ENCODE results near the gene PIP4K2A.

The PIP4K2A gene

GRCh38 chr10:22669163-22669711 lies 45.1 kb downstream of the PIP4K2A start:
- in situ Hi-C loops (cut with MboI; ENCODE audit: low sequenced_read_pairs): no loop called here

- in situ Hi-C loops (cut with MboI; ENCODE audit: low sequenced_read_pairs): no loop called here
Measured at GRCh38 chr10:22667093-22667480, 47.3 kb downstream of the PIP4K2A start.

GRCh38 chr10:22666287-22667092 lies 47.9 kb downstream of the PIP4K2A start:
- in situ Hi-C loops (cut with MboI; ENCODE audit: low sequenced_read_pairs): no loop called here

GRCh38 chr10:22665329-22665728 lies 49.0 kb downstream of the PIP4K2A start:
- in situ Hi-C loops (cut with MboI; ENCODE audit: low sequenced_read_pairs): no loop called here

GRCh38 chr10:22662733-22663330 lies 51.5 kb downstream of the PIP4K2A start:
- in situ Hi-C loops (cut with MboI; ENCODE audit: low sequenced_read_pairs): no loop called here

GRCh38 chr10:22659866-22660265 lies 54.5 kb downstream of the PIP4K2A start:
- in situ Hi-C loops (cut with MboI; ENCODE audit: low sequenced_read_pairs): no loop called here

GRCh38 chr10:22658745-22659410 lies 55.5 kb downstream of the PIP4K2A start:
- in situ Hi-C loops (cut with MboI; ENCODE audit: low sequenced_read_pairs): no loop called here

- in situ Hi-C loops (cut with MboI; ENCODE audit: low sequenced_read_pairs): no loop called here
Measured at GRCh38 chr10:22657566-22658225, 56.7 kb downstream of the PIP4K2A start.

GRCh38 chr10:22657024-22657423 lies 57.4 kb downstream of the PIP4K2A start:
- in situ Hi-C loops (cut with MboI; ENCODE audit: low sequenced_read_pairs): no loop called here

GRCh38 chr10:22656036-22656435 lies 58.3 kb downstream of the PIP4K2A start:
- in situ Hi-C loops (cut with MboI; ENCODE audit: low sequenced_read_pairs): no loop called here

GRCh38 chr10:22655312-22655981 lies 58.9 kb downstream of the PIP4K2A start:
- in situ Hi-C loops (cut with MboI; ENCODE audit: low sequenced_read_pairs): no loop called here

- in situ Hi-C loops (cut with MboI; ENCODE audit: low sequenced_read_pairs): no loop called here
Measured at GRCh38 chr10:22652988-22653481, 61.3 kb downstream of the PIP4K2A start.

- in situ Hi-C loops (cut with MboI; ENCODE audit: low sequenced_read_pairs): no loop called here
Measured at GRCh38 chr10:22651276-22651980, 63.0 kb downstream of the PIP4K2A start.

- in situ Hi-C loops (cut with MboI; ENCODE audit: low sequenced_read_pairs): no loop called here
Measured at GRCh38 chr10:22649994-22650393, 64.4 kb downstream of the PIP4K2A start.

GRCh38 chr10:22649390-22649841 lies 65.0 kb downstream of the PIP4K2A start:
- in situ Hi-C loops (cut with MboI; ENCODE audit: low sequenced_read_pairs): no loop called here

- in situ Hi-C loops (cut with MboI; ENCODE audit: low sequenced_read_pairs): no loop called here
Measured at GRCh38 chr10:22648547-22648961, 65.8 kb downstream of the PIP4K2A start.

GRCh38 chr10:22647244-22647643 lies 67.1 kb downstream of the PIP4K2A start:
- in situ Hi-C loops (cut with MboI; ENCODE audit: low sequenced_read_pairs): no loop called here

GRCh38 chr10:22646388-22646853 lies 68.0 kb downstream of the PIP4K2A start:
- in situ Hi-C loops (cut with MboI; ENCODE audit: low sequenced_read_pairs): no loop called here

GRCh38 chr10:22644222-22644621 lies 70.2 kb downstream of the PIP4K2A start:
- in situ Hi-C loops (cut with MboI; ENCODE audit: low sequenced_read_pairs): no loop called here

- in situ Hi-C loops (cut with MboI; ENCODE audit: low sequenced_read_pairs): no loop called here
Measured at GRCh38 chr10:22643775-22644174, 70.6 kb downstream of the PIP4K2A start.
